ENCODE results near the gene P2RY2.

DNA sequence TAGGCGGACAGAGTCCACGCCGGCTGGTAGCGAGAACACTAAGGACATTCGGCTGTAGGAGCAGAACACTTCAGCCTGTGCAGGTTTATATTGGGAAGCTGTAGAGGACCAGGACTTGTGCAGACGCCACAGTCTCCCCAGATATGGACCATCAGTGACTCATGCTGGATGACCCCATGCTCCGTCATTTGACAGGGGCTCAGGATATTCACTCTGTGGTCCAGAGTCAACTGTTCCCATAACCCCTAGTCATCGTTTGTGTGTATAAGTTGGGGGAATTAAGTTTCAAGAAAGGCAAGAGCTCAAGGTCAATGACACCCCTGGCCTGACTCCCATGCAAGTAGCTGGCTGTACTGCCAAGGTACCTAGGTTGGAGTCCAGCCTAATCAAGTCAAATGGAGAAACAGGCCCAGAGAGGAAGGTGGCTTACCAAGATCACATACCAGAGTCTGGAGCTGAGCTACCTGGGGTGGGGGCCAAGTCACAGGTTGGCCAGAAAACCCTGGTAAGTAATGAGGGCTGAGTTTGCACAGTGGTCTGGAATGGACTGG is 17.2 kb downstream of the P2RY2 start:
- TF ChIP-seq EP300 (IDR thresholded peaks at IDR 0.05) (no peak), POLR2AphosphoS5 (IDR thresholded peaks at IDR 0.05) (no peak)
- TF ChIP-seq, protein P1, sequence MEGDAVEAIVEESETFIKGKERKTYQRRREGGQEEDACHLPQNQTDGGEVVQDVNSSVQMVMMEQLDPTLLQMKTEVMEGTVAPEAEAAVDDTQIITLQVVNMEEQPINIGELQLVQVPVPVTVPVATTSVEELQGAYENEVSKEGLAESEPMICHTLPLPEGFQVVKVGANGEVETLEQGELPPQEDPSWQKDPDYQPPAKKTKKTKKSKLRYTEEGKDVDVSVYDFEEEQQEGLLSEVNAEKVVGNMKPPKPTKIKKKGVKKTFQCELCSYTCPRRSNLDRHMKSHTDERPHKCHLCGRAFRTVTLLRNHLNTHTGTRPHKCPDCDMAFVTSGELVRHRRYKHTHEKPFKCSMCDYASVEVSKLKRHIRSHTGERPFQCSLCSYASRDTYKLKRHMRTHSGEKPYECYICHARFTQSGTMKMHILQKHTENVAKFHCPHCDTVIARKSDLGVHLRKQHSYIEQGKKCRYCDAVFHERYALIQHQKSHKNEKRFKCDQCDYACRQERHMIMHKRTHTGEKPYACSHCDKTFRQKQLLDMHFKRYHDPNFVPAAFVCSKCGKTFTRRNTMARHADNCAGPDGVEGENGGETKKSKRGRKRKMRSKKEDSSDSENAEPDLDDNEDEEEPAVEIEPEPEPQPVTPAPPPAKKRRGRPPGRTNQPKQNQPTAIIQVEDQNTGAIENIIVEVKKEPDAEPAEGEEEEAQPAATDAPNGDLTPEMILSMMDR (IDR thresholded peaks at IDR 0.05): no peak
